ENCODE data around the gene WNT3A. TPM values are rescaled to one million over a fixed set of nuclear protein-coding genes. Genes with fewer than 3 reads are reported as not detected.

The WNT3A gene
- total and polyA plus RNA-seq, 2 donors (not counting 3 experiments of a cell fraction or from before 2014, with no cell fraction given) = not detected

- Histone ChIP-seq H4K20me1 (replicated peaks; ENCODE audit: control insufficient read depth, extremely low read depth, insufficient read depth, low read length) (no peaks in the 10 kb centered on the region), H3K9me1 (replicated peaks; ENCODE audit: control insufficient read depth, extremely low read depth, insufficient read depth, low read length) (no peaks in the 10 kb centered on the region), H3K9me3 (replicated peaks; ENCODE audit: control insufficient read depth, insufficient read depth, low read length) (no peaks in the 10 kb centered on the region), H3K4me2 (ENCODE audit: insufficient read depth, low read length) (peak overlapping the region; percentile 69), H3K27ac (ENCODE audit: insufficient read depth, low read depth, low read length) (no peak overlapping the region), H3K36me3 (ENCODE audit: control insufficient read depth in 2 of 2, extremely low read depth in 1 of 2, insufficient read depth in 2 of 2, low read length in 2 of 2) (peaks cover 10 to 32% of the 10 kb centered on the region in 2 experiments), H3K4me1 (ENCODE audit: control insufficient read depth, extremely low read depth, insufficient read depth, low read length) (peaks cover 10% of the 10 kb centered on the region), H3K4me3 (replicated peaks in 1 of 3; ENCODE audit: insufficient read depth in 1 of 3, low read depth in 1 of 3, low read length in 3 of 3) (peak overlapping the region; percentile 45 to 53 (median 53)), H3K9ac (replicated peaks; ENCODE audit: extremely low read depth, insufficient read depth, low read length) (peak overlapping the region; percentile 30), H3K27me3 (ENCODE audit: control insufficient read depth in 2 of 2, insufficient read depth in 2 of 2, low read length in 2 of 2) (no peaks in the 10 kb centered on the region), H3K79me2 (ENCODE audit: control insufficient read depth, insufficient read depth, low read length) (peaks cover 32% of the 10 kb centered on the region), H2AFZ (ENCODE audit: low read depth, low read length) (peak overlapping the region; percentile 22)
- dilution Hi-C loops (cut with MboI; ENCODE audit: extremely low pct_ligation_motif_present, low sequenced_read_pairs) (no loop called here), intact Hi-C loops (cut with micrococcal nuclease) (loop anchor here (1.0 kb wide), 2 partner anchors 17 to 103 kb away; no protein-coding TSS in a partner anchor)
- no TSS peak for BruUV-seq (replicated peaks)
- TF ChIP-seq FOS (IDR thresholded peaks at IDR 0.05; ENCODE audit: borderline replicate concordance, insufficient read depth, low read length) (no peak), POLR2AphosphoS5 (IDR thresholded peaks at IDR 0.05; ENCODE audit: insufficient read depth, low read depth, low read length) (peak; percentile 47), MAX (IDR thresholded peaks at IDR 0.05; ENCODE audit: insufficient read depth, insufficient read length) (no peak), POLR2A (IDR thresholded peaks at IDR 0.05; ENCODE audit: low read depth, low read length) (no peak), MYC (IDR thresholded peaks at IDR 0.05; ENCODE audit: low read depth, low read length) (no peak), JUN (IDR thresholded peaks at IDR 0.05; ENCODE audit: borderline replicate concordance, insufficient read depth, insufficient read length, low read depth) (no peak), GATA2 (IDR thresholded peaks at IDR 0.05; ENCODE audit: insufficient read depth, insufficient read length, low read depth, low read length) (no peak), CTCF (IDR thresholded peaks at IDR 0.05; ENCODE audit: extremely low read depth in 1 of 2, insufficient read depth in 1 of 2, low read depth in 1 of 2, low read length in 2 of 2) (peak in 1 of 2 donors; percentile 63), EZH2 (IDR thresholded peaks at IDR 0.05; ENCODE audit: borderline replicate concordance, low read depth, low read length, severe bottlenecking) (no peak)
- CTCF ChIA-PET = interaction anchor here (0.7 to 1.1 kb wide), 6 partner anchors 10 to 103 kb away, joined by 3 to 12 read pairs (median 7); no protein-coding TSS in a partner anchor
- DNase-seq (ENCODE audit: low read depth, low spot score) (peak; percentile 64), FAIRE-seq (peak; percentile 44)
- POLR2A ChIA-PET = no interaction called here
These were observed 95.4 kb downstream of the WNT3A start for GRCh38 chr1:228101994-228102790.

Data from endothelial cell of umbilical vein (primary cell).